DOHH2 (cell line): ENCODE measurements around the gene THAP6.

ENCODE experiments used
- EZH2phosphoT487 ChIP-seq: fragments of 200-600 bp; sonication (generic); IDR thresholded peaks from 2 replicates; pipeline ENCODE4 v1.6.1; 2017; ENCODE audit warnings: borderline replicate concordance, mild to moderate bottlenecking, antibody characterized with exemption, low read length, moderate library complexity, mixed read lengths
- TF ChIP-seq, protein P1 (sequence below): fragments of 200-600 bp; sonication (generic); IDR thresholded peaks from one replicate; pipeline ENCODE4 v1.5.1; 2014; ENCODE audit warnings: antibody characterized with exemption, mild to moderate bottlenecking, low read depth, low read length; ENCODE audit not compliant: poor library complexity, severe bottlenecking

DNA sequence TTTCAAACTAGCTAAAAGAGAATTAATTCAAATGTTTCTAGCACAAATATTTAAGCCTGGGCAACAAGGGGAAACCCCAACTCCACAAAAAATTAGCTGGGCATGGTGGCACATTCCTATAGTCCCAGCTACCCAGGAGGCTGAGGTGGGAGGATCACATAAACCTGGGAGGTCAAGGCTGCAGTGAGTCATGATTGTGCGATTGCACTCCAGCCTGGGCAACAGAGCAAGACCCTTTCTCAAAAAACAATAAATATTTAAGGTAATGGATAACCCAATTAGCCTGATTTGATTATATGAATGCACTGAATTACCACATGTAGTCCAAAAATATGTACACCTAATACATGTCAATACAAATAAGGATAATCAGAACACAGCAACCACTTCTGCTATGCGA lies 14.4 kb upstream of the THAP6 start:
- TF ChIP-seq, protein P1, sequence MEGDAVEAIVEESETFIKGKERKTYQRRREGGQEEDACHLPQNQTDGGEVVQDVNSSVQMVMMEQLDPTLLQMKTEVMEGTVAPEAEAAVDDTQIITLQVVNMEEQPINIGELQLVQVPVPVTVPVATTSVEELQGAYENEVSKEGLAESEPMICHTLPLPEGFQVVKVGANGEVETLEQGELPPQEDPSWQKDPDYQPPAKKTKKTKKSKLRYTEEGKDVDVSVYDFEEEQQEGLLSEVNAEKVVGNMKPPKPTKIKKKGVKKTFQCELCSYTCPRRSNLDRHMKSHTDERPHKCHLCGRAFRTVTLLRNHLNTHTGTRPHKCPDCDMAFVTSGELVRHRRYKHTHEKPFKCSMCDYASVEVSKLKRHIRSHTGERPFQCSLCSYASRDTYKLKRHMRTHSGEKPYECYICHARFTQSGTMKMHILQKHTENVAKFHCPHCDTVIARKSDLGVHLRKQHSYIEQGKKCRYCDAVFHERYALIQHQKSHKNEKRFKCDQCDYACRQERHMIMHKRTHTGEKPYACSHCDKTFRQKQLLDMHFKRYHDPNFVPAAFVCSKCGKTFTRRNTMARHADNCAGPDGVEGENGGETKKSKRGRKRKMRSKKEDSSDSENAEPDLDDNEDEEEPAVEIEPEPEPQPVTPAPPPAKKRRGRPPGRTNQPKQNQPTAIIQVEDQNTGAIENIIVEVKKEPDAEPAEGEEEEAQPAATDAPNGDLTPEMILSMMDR: no peak
- no peak for TF ChIP-seq EZH2phosphoT487
